Measurements from ENCODE around the gene EIF5B. TPM values are rescaled to one million over a fixed set of nuclear protein-coding genes. Genes with fewer than 3 reads are reported as not detected.

The EIF5B gene
- polyA plus RNA-seq, 2 of the 4 experiments (the other 2 are of a cell fraction), result 25.0 to 75.4 TPM

DNA sequence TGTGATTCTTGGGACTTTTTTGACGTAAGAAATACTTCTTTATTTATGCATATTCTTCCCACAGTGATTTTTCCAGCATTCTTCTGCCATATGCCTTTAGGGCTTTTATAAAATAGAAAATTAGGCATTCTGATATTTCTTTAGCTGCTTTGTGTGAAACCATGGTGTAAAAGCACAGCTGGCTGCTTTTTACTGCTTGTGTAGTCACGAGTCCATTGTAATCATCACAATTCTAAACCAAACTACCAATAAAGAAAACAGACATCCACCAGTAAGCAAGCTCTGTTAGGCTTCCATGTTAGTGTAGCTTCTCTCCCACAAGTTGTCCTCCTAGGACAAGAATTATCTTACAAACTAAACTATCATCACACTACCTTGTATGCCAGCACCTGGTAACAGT is 62.6 kb downstream of the EIF5B start:
- Histone ChIP-seq H3K27ac (no peak overlapping the region), H3K9me3 (no peaks in the 10 kb centered on the region), H3K4me2 (no peak overlapping the region), H3K4me1 (peaks cover 9% of the 10 kb centered on the region; the same call in 1 of the 3 replicates), H3K4me3 (no peak overlapping the region)
- ATAC-seq (no peak), FAIRE-seq (no peak), DNase-seq (ENCODE audit: low read depth in 1 of 2, low spot score in 1 of 2) (no peak)
- WGBS (ENCODE audit: missing lambda C conversion rate), result 90% methylated on average over 2 of the region's 2 CpGs
- TF ChIP-seq HEYL (CRISPR knock-in tag; IDR thresholded peaks at IDR 0.05) (no peak), RCOR1 (IDR thresholded peaks at IDR 0.05; ENCODE audit: low read depth, low read length) (no peak), SREBF2 (IDR thresholded peaks at IDR 0.05) (no peak), HMGXB4 (CRISPR knock-in tag; IDR thresholded peaks at IDR 0.05; ENCODE audit: borderline replicate concordance) (no peak), CEBPB (IDR thresholded peaks at IDR 0.05) (no peak), USF2 (IDR thresholded peaks at IDR 0.05) (no peak), TP53 (CRISPR knock-in tag; IDR thresholded peaks at IDR 0.05) (no peak), NFE2L2 (conservative IDR thresholded peaks at IDR 0.05; ENCODE audit: low read length) (no peak), EHF (CRISPR knock-in tag; IDR thresholded peaks at IDR 0.05) (no peak), MAZ (IDR thresholded peaks at IDR 0.05; ENCODE audit: borderline replicate concordance, low read depth, low read length) (no peak), TFCP2L1 (CRISPR knock-in tag; IDR thresholded peaks at IDR 0.05) (no peak), FOSB (CRISPR knock-in tag; IDR thresholded peaks at IDR 0.05) (no peak), KDM5A (IDR thresholded peaks at IDR 0.05) (no peak), E2F6 (IDR thresholded peaks at IDR 0.05; ENCODE audit: borderline replicate concordance, low read depth) (no peak)
- TF ChIP-seq, protein P1, sequence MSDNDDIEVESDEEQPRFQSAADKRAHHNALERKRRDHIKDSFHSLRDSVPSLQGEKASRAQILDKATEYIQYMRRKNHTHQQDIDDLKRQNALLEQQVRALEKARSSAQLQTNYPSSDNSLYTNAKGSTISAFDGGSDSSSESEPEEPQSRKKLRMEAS (IDR thresholded peaks at IDR 0.05), result no peak
- CTCF ChIA-PET, result interaction anchor here (0.7 to 1.0 kb wide), 3 partner anchors 9 to 64 kb away, joined by 3 read pairs; no protein-coding TSS in a partner anchor
- POLR2A ChIA-PET, result no interaction called here

DNA sequence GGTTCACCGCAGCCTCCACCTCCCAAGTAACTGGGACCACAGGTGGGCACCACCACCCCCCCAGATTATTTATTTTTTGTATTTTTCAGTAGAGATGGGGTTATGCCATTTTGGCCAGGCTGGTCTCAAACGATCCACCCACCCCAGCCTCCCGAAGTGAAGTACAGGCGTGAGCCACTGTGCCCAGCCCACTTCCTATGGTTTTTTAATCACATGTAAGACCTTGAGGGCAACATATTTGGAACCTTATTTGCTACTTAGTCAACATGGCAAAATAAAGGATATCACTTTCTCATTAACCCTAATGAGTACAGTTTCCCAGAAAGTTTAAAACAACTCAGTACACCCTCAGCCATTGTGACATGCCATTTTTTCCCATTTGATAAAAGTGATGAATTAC is 64.7 kb downstream of the EIF5B start:
- TF ChIP-seq GATA3 (IDR thresholded peaks at IDR 0.05; ENCODE audit: borderline replicate concordance) (no peak), NFE2L2 (conservative IDR thresholded peaks at IDR 0.05; ENCODE audit: low read length) (no peak), ESRRA (IDR thresholded peaks at IDR 0.05; ENCODE audit: borderline replicate concordance, low read length) (no peak), RCOR1 (IDR thresholded peaks at IDR 0.05; ENCODE audit: low read depth, low read length) (no peak), JUN (IDR thresholded peaks at IDR 0.05) (no peak), E2F6 (IDR thresholded peaks at IDR 0.05; ENCODE audit: borderline replicate concordance, low read depth) (no peak), POLR2AphosphoS2 (conservative IDR thresholded peaks at IDR 0.05; ENCODE audit: low read length) (no peak), RARB (CRISPR knock-in tag; IDR thresholded peaks at IDR 0.05) (no peak), EHF (CRISPR knock-in tag; IDR thresholded peaks at IDR 0.05) (no peak), PHF8 (IDR thresholded peaks at IDR 0.05; ENCODE audit: borderline replicate concordance, low read depth) (no peak), CBX8 (IDR thresholded peaks at IDR 0.05) (no peak), HOXB5 (CRISPR knock-in tag; IDR thresholded peaks at IDR 0.05) (no peak), REST (IDR thresholded peaks at IDR 0.05) (no peak), HEYL (CRISPR knock-in tag; IDR thresholded peaks at IDR 0.05) (no peak), MYC (IDR thresholded peaks at IDR 0.05; ENCODE audit: borderline replicate concordance, low read length) (no peak), RAD21 (conservative IDR thresholded peaks at IDR 0.05 in 1 of 2, IDR thresholded peaks at IDR 0.05 in 1 of 2) (no peak)
- TF ChIP-seq, protein P2, sequence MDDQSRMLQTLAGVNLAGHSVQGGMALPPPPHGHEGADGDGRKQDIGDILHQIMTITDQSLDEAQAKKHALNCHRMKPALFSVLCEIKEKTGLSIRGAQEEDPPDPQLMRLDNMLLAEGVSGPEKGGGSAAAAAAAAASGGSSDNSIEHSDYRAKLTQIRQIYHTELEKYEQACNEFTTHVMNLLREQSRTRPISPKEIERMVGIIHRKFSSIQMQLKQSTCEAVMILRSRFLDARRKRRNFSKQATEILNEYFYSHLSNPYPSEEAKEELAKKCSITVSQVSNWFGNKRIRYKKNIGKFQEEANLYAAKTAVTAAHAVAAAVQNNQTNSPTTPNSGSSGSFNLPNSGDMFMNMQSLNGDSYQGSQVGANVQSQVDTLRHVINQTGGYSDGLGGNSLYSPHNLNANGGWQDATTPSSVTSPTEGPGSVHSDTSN (IDR thresholded peaks at IDR 0.05), result no peak
- TF ChIP-seq, protein P1 (IDR thresholded peaks at IDR 0.05), result no peak
- H3K9me3 ChIP-seq, result no peaks in the 10 kb centered on the region
- ATAC-seq (no peak), FAIRE-seq (no peak), DNase-seq (ENCODE audit: low read depth in 1 of 2, low spot score in 1 of 2) (no peak)
- no peak overlapping the region for H3K4me3 ChIP-seq
- peaks cover 9% of the 10 kb centered on the region; the same call in 1 of the 3 replicates for H3K4me1 ChIP-seq
- no peak overlapping the region for H3K4me2 ChIP-seq
- H3K27ac ChIP-seq, result no peak overlapping the region
- POLR2A ChIA-PET, result no interaction called here
- CTCF ChIA-PET, result no interaction called here
- 95% methylated on average over 4 of the region's 4 CpGs for WGBS (ENCODE audit: missing lambda C conversion rate)

Data from A549 (cell line).